ENCODE measurements around the gene PITPNC1. TPM values are rescaled to one million over a fixed set of nuclear protein-coding genes. Genes with fewer than 3 reads are reported as not detected.

Gene PITPNC1
- total RNA-seq, 2 donors from 2014 or later, result 22.3 to 24.3 TPM

GRCh38 chr17:67546578-67547527 lies 169.8 kb downstream of the PITPNC1 start:
- peak; percentile 87 for DNase-seq (ENCODE audit: low spot score)
- intact Hi-C loops (cut with DNase I), result no loop called here

- intact Hi-C loops (cut with DNase I), result no loop called here
- no peak for DNase-seq (ENCODE audit: low spot score)
These were observed 171.6 kb downstream of the PITPNC1 start for GRCh38 chr17:67548693-67549092.

DNA sequence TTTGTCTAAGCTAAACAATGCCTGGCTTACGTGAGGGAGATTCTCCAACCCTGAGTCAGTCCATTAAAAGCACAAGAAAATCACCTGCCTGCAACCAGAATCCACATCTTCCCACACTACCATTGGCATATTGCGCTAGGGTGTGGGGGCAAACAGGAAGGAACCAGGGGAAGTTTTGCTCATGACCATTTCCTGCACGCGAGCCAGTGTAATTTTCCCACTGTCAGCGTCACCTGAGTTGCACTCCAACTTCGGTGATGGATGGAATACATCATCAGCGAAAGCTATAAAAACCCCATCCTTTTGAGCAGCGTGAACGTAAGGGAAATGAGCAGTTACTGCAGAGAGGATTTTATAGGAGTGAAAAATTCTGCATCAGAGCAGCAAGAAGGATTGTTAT lies 172.7 kb downstream of the PITPNC1 start:
- intact Hi-C loops (cut with DNase I), result no loop called here

GRCh38 chr17:67554634-67555033 lies 177.6 kb downstream of the PITPNC1 start:
- intact Hi-C loops (cut with DNase I), result no loop called here
- no peak for DNase-seq (ENCODE audit: low spot score)

More for the DNA sequence above, 172.7 kb downstream of the PITPNC1 start:
- no peak for DNase-seq (ENCODE audit: low spot score)

GRCh38 chr17:67555855-67556254 lies 178.8 kb downstream of the PITPNC1 start:
- no peak for DNase-seq (ENCODE audit: low spot score)
- intact Hi-C loops (cut with DNase I), result no loop called here

GRCh38 chr17:67557052-67557845 lies 180.2 kb downstream of the PITPNC1 start:
- no peak for DNase-seq (ENCODE audit: low spot score)
- intact Hi-C loops (cut with DNase I), result no loop called here

GRCh38 chr17:67557921-67558320 lies 180.8 kb downstream of the PITPNC1 start:
- intact Hi-C loops (cut with DNase I), result no loop called here

DNA sequence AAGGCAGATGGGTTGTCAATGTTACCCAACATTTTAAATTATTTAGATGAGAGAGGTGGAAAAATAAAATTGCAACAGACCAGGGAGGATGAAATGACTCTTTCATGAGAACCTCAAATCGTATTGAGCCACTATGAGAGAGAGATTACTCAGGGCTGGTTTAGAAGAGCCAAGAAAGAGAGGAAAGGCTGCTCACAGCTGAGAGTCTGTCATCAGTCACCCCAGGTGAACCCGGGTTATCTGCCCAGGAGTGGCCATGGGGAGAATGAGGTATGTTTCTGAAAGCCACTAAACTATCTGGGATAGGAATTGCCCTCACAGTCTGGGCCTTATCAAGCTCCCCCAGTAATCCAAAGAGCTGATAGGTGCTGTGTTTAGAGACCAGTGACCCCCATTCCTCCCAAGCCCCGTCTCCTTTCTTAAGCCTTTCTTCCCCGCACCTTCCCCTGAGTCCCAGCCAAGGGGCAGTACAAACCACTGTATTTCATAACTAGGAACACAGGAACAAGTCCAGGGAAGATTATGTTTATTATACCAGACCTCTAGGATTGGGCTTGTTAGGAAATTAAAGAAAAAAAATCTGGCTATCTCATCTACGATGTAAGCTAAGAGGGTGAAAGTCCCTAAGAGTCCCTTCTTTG lies 181.8 kb downstream of the PITPNC1 start:
- DNase-seq (ENCODE audit: low spot score), result no peak
- intact Hi-C loops (cut with DNase I), result no loop called here

More at GRCh38 chr17:67557921-67558320, 180.8 kb downstream of the PITPNC1 start:
- no peak for DNase-seq (ENCODE audit: low spot score)

GRCh38 chr17:67559381-67559966 lies 182.4 kb downstream of the PITPNC1 start:
- intact Hi-C loops (cut with DNase I), result no loop called here
- DNase-seq (ENCODE audit: low spot score), result no peak

GRCh38 chr17:67562005-67562404 lies 184.9 kb downstream of the PITPNC1 start:
- intact Hi-C loops (cut with DNase I), result no loop called here
- no peak for DNase-seq (ENCODE audit: low spot score)

DNA sequence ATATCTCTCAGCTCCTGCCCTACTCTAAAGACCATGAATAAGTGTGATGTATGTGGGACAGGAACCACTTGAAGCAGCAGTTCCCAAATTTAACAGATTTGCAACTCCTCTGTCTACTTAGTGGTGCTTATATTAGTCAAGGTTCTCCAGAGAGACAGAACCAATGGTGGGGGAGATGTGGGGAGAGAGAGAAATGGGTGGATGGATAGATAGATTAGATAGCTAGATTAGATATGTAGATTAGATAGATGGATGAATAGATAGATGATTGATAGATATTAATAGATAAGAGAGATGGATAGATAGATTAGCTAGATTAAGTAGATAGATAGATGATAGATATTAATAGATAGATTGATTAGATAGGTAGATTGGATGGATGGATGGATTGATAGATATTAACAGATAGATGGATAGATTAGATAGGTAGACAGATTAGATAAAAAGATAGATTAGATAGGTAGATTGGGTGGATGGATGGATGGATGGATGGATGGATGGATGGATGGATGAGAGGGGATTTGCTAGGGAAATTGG lies 186.7 kb downstream of the PITPNC1 start:
- intact Hi-C loops (cut with DNase I), result no loop called here

GRCh38 chr17:67565068-67565467 lies 188.0 kb downstream of the PITPNC1 start:
- intact Hi-C loops (cut with DNase I), result no loop called here

More for the DNA sequence above, 186.7 kb downstream of the PITPNC1 start:
- DNase-seq (ENCODE audit: low spot score), result no peak

DNA sequence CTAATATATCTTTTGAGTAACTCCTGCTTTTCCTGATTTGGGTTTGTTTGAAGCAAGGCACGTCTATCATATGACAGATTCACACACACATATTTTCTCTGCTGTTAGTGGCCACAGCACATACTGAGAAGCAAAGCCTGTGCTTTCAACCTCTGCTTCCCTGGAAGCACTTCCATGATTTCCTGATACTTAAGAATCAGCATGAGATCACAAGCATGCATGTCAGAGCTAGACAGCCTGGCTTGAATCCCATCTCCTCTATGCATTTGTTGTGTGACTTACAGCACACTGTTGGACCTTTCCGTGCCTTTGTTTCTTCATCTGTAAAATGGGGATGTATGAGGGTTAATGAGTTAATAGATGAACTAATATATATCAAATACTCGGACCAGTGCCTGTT lies 189.6 kb downstream of the PITPNC1 start:
- no peak for DNase-seq (ENCODE audit: low spot score)

More at GRCh38 chr17:67565068-67565467, 188.0 kb downstream of the PITPNC1 start:
- DNase-seq (ENCODE audit: low spot score), result no peak

DNA sequence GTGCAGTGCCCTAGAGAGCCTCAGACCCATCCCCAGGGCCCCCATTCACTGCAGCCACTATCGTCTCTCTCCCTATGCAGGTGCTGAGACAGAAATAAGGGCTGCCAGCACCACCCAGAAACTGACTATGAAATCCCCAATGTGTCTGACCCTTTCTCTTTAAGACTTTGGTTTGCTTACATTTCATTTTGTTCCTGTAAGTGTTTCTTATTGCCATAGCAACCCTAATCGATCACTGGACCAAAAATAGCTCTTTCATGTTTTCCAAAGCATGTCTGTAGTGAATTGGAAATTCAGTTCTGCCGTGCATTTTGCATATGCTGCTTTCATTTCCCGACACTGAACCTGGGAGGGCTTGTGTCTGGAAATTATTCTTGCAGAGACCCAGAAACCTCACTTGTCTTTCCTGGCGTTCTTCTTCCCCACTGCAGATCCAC lies 192.0 kb downstream of the PITPNC1 start:
- intact Hi-C loops (cut with DNase I), result no loop called here
- no peak for DNase-seq (ENCODE audit: low spot score)

More for the DNA sequence above, 189.6 kb downstream of the PITPNC1 start:
- intact Hi-C loops (cut with DNase I), result no loop called here

DNA sequence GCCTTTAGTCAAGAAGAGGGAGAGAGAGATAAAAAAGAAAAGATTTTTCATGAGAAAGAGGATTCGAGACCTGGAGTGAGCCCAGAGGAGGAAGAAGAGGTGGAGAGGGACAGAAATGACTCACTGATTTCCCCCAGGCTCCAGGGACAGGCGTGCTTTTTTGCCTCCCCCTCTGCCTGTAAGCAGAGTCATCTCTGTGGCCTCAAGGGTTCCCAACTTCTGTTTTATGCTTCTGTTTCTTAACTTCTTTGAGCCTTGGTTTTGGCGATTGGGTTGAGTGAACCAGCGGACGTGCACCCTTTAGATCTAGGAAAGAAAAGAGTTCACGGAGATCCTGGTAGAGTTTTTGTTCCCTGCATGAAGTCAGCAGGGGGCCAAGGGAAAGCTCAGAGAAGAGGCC lies 192.8 kb downstream of the PITPNC1 start:
- intact Hi-C loops (cut with DNase I), result no loop called here
- no peak for DNase-seq (ENCODE audit: low spot score)

GRCh38 chr17:67570797-67571196 lies 193.7 kb downstream of the PITPNC1 start:
- DNase-seq (ENCODE audit: low spot score), result no peak
- intact Hi-C loops (cut with DNase I), result no loop called here

- intact Hi-C loops (cut with DNase I), result no loop called here
These were observed 194.4 kb downstream of the PITPNC1 start for GRCh38 chr17:67571478-67571877.

DNA sequence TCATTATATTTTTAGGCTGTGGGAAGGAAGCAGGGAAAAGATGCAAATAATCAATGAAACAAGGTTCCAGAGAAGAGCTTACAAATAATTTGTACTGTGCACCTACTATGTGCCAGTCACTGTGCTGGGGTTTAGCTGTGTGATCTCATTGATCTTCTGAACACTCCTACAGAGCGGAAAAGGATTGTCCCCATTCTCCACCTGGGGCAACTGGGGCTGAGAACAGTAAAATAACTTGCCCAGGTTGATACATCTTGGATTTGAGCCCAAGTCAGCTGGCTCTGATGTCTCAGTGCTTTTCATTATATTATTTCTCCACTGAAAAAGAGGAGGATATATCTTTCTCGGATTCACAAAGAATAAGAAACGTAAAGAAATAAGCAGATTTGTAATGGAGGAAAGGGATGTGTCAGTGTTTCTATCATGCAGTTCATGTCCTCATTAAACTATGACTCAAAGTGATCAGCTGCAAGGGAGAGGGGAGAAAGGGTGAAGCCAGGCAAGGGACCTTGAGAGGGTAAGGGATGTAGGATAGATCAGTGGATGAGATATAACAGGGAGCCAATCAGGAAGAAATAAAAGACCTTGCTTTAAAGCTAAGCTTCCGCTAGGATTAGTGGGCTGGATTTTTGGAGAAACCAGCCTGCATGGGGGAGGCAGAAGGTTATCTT lies 197.0 kb downstream of the PITPNC1 start:
- no peak for DNase-seq (ENCODE audit: low spot score)
- intact Hi-C loops (cut with DNase I), result no loop called here

More at GRCh38 chr17:67571478-67571877, 194.4 kb downstream of the PITPNC1 start:
- no peak for DNase-seq (ENCODE audit: low spot score)

Data from posterior vena cava (tissue), 2 donors.